GM19463 (cell line): ENCODE data around the gene GEMIN5.
A peak's percentile ranks its signal among the peaks of the same experiment; 100 is the strongest.
"Not testable (repeated sequence)": the region's sequence is repeated elsewhere in the genome, so short reads cannot be mapped to it uniquely, and the experiment has no call there.

ENCODE experiments used
- ATAC-seq: cut with Tn5 transposase; IDR thresholded peaks from one replicate; pipeline ENCODE4 v1.9.1; 2021; ENCODE audit warnings: mild to moderate bottlenecking, moderate library complexity; ENCODE audit not compliant: unreplicated experiment

The GEMIN5 gene

GRCh38 chr5:154945695-154946301, 7.8 kb upstream of the GEMIN5 start:
- no peak for ATAC-seq

- ATAC-seq, result no peak
Observed at GRCh38 chr5:154944716-154945115, 6.7 kb upstream of the GEMIN5 start.

GRCh38 chr5:154943527-154943926, 5.5 kb upstream of the GEMIN5 start:
- ATAC-seq, result no peak

- peak; percentile 38 for ATAC-seq
Observed at GRCh38 chr5:154940772-154941620, 3.0 kb upstream of the GEMIN5 start, which contains the start of gene MRPL22. MRPL22 (plus strand) TSS chr5:154941073; CDS start chr5:154941111, 38 bp downstream.

GRCh38 chr5:154940375-154940771, 2.4 kb upstream of the GEMIN5 start:
- ATAC-seq, result no peak

- not testable (repeated sequence) for ATAC-seq
Observed at GRCh38 chr5:154939387-154939786, 1.4 kb upstream of the GEMIN5 start.

GRCh38 chr5:154937186-154937717, 759 bp downstream of the GEMIN5 start:
- ATAC-seq, result no peak

GRCh38 chr5:154934881-154935280, 3.1 kb downstream of the GEMIN5 start:
- no peak for ATAC-seq

GRCh38 chr5:154933537-154933936, 4.5 kb downstream of the GEMIN5 start:
- no peak for ATAC-seq

- no peak for ATAC-seq
Observed at GRCh38 chr5:154923441-154924430, 14.3 kb downstream of the GEMIN5 start.

GRCh38 chr5:154917757-154918156, 20.3 kb downstream of the GEMIN5 start:
- no peak for ATAC-seq

GRCh38 chr5:154916874-154917273, 21.1 kb downstream of the GEMIN5 start:
- ATAC-seq, result no peak

GRCh38 chr5:154905601-154906000, 32.4 kb downstream of the GEMIN5 start:
- not testable (repeated sequence) for ATAC-seq

- ATAC-seq, result no peak
Observed at GRCh38 chr5:154901913-154902312, 36.1 kb downstream of the GEMIN5 start.

GRCh38 chr5:154901276-154901675, 36.7 kb downstream of the GEMIN5 start:
- ATAC-seq, result no peak

GRCh38 chr5:154900066-154900465, 37.9 kb downstream of the GEMIN5 start:
- no peak for ATAC-seq

- no peak for ATAC-seq
Observed at GRCh38 chr5:154899151-154899816, 38.7 kb downstream of the GEMIN5 start.

GRCh38 chr5:154898210-154898609, 39.8 kb downstream of the GEMIN5 start:
- no peak for ATAC-seq

- no peak for ATAC-seq
Observed at GRCh38 chr5:154896562-154897165, 41.3 kb downstream of the GEMIN5 start.
